NCI-H2107 treated with DMSO at 0.1 percent for 48 hours (cell line): ENCODE results near the gene ZDHHC4.
"Not testable (repeated sequence)": the region's sequence is repeated elsewhere in the genome, so short reads cannot be mapped to it uniquely, and the experiment has no call there.

Experiments
- DNase-seq: peaks from one replicate; lab custom pipeline; 2025; ENCODE audit not compliant: unreplicated experiment; lab: John Stamatoyannopoulos, UW

ZDHHC4 gene

DNA sequence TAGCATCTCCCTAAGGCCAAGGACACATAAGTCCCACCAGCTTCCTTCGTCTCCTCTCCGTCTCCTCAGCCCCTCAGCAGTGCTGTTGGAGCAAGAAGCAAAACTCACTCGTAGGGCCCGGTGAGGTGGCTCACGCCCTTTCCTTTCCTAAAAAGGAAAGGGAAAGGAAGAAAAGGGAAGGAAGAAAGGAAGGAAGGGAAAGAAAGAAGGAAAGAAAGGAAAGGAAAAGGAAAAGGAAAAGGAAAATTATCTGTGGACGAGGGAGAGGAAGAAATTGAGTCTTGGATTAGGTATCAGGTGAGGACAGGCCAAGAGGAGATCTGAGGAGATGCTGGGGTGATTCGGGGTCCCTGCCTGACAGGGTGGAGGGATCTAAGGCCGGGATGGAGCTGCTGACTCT lies 56.8 kb downstream of the ZDHHC4 start:
- no peak for DNase-seq

DNA sequence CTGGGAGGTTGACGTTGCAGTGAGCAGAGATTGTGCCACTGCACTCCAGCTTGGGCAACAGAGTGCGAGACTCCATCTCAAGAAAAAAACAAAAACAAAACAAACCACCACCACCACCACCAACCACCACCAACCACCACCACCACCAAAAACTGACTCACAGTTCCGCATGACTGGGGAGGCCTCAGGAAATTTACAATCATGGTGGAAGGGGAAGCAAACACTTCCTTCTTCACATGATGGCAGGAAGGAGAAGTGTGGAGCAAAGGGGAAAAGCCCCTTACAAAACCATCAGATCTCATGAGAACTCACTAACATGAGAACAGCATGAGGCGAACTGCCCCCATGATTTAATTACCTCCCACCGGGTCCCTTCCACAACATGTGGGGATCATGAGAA lies 57.7 kb downstream of the ZDHHC4 start:
- not testable (repeated sequence) for DNase-seq

DNA sequence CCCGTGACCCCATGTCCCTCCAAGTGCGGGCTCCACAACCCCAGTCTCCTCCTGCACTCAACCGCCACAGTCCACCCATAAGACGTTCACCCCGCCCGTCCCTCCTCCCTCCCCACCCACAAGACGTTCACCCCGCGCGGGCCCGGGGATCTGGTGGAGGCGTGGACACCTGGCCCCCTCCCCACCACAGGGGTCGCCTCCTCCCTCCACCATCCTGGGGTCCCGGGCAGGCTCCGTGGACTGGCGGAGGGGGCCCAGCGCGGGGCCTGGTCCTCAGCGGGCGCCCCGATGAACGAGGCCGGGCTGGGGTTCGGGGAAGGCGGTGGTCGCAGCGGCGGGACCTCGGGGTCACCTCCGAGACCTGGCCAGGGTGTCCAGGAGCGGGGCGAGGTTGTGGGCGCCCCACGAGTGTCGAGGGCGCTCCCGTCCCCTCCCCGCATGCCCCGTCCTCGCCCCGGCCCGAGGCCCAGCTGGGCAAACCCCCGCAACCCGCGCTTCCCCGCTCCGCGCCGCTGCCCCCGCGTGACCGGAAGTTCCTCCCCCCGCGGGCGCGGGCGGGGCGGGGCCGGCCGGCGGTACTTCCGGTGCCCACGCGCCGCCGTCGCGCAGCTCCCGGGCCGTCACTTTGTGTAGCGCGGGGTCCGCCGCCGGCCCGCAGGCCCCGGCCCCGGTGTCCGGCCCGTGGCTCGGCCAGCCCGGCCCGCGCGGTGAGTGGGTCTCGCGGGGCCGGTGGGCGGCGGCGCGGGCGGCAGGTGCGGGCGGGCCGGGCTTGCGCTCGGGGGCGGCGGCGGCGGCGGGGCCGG lies 59.7 kb downstream of the ZDHHC4 start, which contains the start of gene ZNF316:
Gene ZNF316, plus strand, starts transcription at position 578 of the 803 bp plus-strand sequence. CDS start 5,092 bp downstream, outside the sequence.
- DNase-seq: no peak

DNA sequence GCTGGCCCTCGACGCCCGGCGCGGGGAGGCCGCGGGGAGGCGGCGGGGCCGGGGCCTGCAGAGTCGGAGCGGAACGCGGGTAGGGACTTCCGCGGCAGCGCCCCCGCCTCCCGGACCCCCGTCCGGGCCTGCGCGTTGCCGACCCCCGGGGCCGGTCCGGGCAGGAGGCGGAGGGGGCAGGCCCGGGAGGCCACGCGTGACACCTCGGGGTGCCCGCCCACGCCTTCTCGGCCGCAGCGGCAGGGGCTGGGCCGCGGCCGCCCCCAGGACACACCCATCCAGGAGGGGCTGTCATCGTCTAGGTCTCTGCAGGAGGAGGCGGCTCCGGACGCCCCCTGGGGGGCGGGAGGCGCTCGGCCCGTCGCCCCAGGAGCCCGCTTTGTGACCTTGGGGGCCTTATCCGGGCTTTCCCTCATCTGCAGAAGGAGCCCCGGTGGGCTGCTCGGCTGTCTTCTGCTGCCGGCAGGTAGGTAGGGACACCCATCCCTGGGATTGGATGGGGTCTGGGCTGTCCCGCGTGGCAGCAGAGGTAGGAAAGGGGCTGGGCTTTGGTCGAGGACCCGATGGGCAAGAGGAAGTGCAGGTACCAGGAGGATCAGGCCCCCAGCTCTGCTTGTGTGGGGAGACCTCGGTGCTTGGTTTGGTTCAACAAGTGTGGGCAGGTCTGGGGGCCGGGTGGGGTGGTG lies 60.4 kb downstream of the ZDHHC4 start:
- DNase-seq: no peak
